Pancreas (tissue), 10 donors: ENCODE results near the gene SEL1L2. TPM values are rescaled to one million over a fixed set of nuclear protein-coding genes. Genes with fewer than 3 reads are reported as not detected.

Experiments used
- ATAC-seq, 4 donors: fragments of 200-7000 bp; cut with Tn5 transposase; one replicate each; pipeline versions ENCODE4 v1.8.0 to v1.9.1; 2020; ENCODE audit warnings: mild to moderate bottlenecking in 4 of 4, moderate library complexity in 4 of 4
- DNase-seq, 6 donors: peaks; one replicate each; pipeline ENCODE4 v3.0.0-alpha.2; 2020
- FAIRE-seq: peaks from 2 replicates; lab custom pipeline; 2012; peaks lifted over from hg19 to GRCh38; lab: Jason Lieb, UNC
- H3K27ac ChIP-seq, 4 donors: fragments of 200-600 bp; sonication (generic); 1 replicate in 3 of 4; 2 replicates in 1 of 4; pipeline versions ENCODE4 v1.5.0 to v1.8.0; 2020
- H3K27me3 ChIP-seq, 4 donors: fragments of 200-600 bp; one replicate each; pipeline ENCODE4 v1.8.0; 2021
- H3K36me3 ChIP-seq, 3 donors: fragments of 200-600 bp; sonication (generic) in 1 of 3; one replicate each; pipeline versions ENCODE4 v1.5.0 to v1.8.0; 2020 to 2021
- H3K4me1 ChIP-seq, 3 donors: fragments of 200-600 bp; one replicate each; pipeline ENCODE4 v1.8.0; 2021
- H3K4me3 ChIP-seq, 4 donors: fragments of 200-600 bp; sonication (generic) in 2 of 4; one replicate each; pipeline versions ENCODE4 v1.5.0 to v1.8.0; 2020 to 2021
- H3K9me3 ChIP-seq, 4 donors: fragments of 200-600 bp; one replicate each; pipeline ENCODE4 v1.8.0; 2021
- WGBS, 2 donors: extraction: QIAGEN DNeasy Blood & Tissue Kit; methylation state at CpG; one replicate each; pipeline ENCODE4 v1.1.7; 2013; 5-methylcytosine and 5-hydroxymethylcytosine counted together
- intact Hi-C, 3 donors: fragments of 100-400 bp; cut with DNase I; formaldehyde crosslinking; loops; one replicate each; pipeline versions ENCODE4 v1.11.1 to v1.14.2; 2022
- polyA plus RNA-seq, 2 donors: library from polyadenylated mRNA; stranded (reverse); fragments of 200-250 nt; gene quantifications; one replicate each; pipeline ENCODE4 v1.2.3, GENCODE V29; 2013
- total RNA-seq, 6 donors: library from RNA; stranded (reverse); fragmentation: NEBNext Ultra II Directional in 4 of 6; extraction: Animal tissue kit (Norgen Biotek cat#: 25700) in 4 of 6; gene quantifications; one replicate each; pipeline versions ENCODE4 v1.2.1 to v1.2.4, GENCODE V29; 2021 to 2023
- TF ChIP-seq, protein P1 (sequence below), 4 donors: fragments of 200-600 bp; sonication (generic) in 3 of 4; IDR thresholded peaks; one replicate each; pipeline versions ENCODE4 v1.5.0 to v1.8.0; 2021; ENCODE audit warnings: antibody characterized with exemption in 4 of 4
- donor health status: healthy with polysubstance abuse.
- donor health status: DM: no; HTN: no; CAD: no; lungs with moderate emphysema.
- donor health status: DM: no; HTN: no; CAD: no.
- donor health status: control.
- donor health status: control.
- donor health status: Bipolar disorder and iron deficiency.
- donor health status: DM: yes; HTN: yes; CAD: no.
- donor health status: DM: no; HTN: no; CAD: no.
- donor health status: DM: no; HTN: no; CAD: no.
- donor health status: DM: yes; HTN: yes; CAD: no.

SEL1L2 gene
- total and polyA plus RNA-seq, 8 donors: 0.46 TPM; not detected in 7

GRCh38 chr20:13865791-13866351, 124.5 kb downstream of the SEL1L2 start:
- FAIRE-seq: no peak
- TF ChIP-seq, protein P1, sequence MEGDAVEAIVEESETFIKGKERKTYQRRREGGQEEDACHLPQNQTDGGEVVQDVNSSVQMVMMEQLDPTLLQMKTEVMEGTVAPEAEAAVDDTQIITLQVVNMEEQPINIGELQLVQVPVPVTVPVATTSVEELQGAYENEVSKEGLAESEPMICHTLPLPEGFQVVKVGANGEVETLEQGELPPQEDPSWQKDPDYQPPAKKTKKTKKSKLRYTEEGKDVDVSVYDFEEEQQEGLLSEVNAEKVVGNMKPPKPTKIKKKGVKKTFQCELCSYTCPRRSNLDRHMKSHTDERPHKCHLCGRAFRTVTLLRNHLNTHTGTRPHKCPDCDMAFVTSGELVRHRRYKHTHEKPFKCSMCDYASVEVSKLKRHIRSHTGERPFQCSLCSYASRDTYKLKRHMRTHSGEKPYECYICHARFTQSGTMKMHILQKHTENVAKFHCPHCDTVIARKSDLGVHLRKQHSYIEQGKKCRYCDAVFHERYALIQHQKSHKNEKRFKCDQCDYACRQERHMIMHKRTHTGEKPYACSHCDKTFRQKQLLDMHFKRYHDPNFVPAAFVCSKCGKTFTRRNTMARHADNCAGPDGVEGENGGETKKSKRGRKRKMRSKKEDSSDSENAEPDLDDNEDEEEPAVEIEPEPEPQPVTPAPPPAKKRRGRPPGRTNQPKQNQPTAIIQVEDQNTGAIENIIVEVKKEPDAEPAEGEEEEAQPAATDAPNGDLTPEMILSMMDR (IDR thresholded peaks at IDR 0.05): no peak
- 29 to 42% methylated on average over 5 of the region's 5 CpGs for WGBS, 2 donors
- Histone ChIP-seq H3K4me1 (no peaks in the 10 kb centered on the region), H3K27ac (no peak overlapping the region), H3K36me3 (no peaks in the 10 kb centered on the region), H3K4me3 (no peak overlapping the region), H3K27me3 (no peaks in the 10 kb centered on the region), H3K9me3 (no peaks in the 10 kb centered on the region)
- intact Hi-C loops: no loop called here
- peak in 3 of 4 donors; percentile 35 to 52 (median 38) for ATAC-seq
- DNase-seq: no peak

DNA sequence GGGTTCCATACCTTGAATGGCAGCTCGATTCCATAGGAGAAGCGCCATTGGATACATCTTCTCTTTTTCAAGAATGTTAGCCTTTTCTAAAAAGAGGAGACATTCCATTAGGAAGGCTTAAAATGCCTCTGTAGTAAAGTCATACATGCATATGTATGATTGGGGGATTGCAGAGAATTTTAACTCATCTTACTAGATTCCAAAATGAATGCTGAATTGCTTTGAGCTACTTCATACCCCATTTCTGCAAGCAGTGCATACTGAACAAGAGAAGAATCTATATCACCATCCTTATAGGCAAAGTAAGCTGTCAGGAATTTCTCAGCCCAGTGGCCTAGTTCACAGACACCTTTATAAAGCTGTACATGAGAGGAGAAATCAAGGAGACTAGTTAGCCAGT, 125.3 kb downstream of the SEL1L2 start:
- H3K36me3 ChIP-seq: no peaks in the 10 kb centered on the region
- no peak overlapping the region for H3K4me3 ChIP-seq
- TF ChIP-seq, protein P1 (IDR thresholded peaks at IDR 0.05): no peak
- WGBS, 2 donors: 66 to 74% methylated on average over 2 of the region's 2 CpGs
- no peak overlapping the region for H3K27ac ChIP-seq
- no peaks in the 10 kb centered on the region for H3K9me3 ChIP-seq
- ATAC-seq: no peak
- H3K4me1 ChIP-seq: no peaks in the 10 kb centered on the region
- FAIRE-seq: no peak
- H3K27me3 ChIP-seq: no peaks in the 10 kb centered on the region
- intact Hi-C loops: no loop called here
- DNase-seq: no peak

DNA sequence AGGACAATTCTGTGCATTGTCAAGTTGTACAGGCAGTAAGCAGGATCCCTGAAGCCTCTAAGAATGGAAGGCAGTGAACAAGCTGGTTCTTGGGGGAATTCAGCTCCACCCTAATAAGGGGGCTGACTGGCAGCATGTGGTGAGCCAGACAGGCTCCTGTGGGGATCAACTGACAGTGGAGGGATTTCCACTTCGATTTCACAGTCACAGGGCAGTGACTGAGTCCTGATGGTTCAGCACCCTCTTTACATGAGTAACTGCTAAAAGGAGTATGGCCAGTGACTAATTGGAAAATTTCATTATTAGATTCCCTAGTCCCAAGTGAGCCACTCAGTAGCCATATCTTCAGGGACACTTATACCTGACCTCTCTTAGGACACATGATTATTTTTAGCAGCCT, 127.2 kb downstream of the SEL1L2 start:
- Histone ChIP-seq H3K36me3 (no peaks in the 10 kb centered on the region), H3K4me3 (no peak overlapping the region), H3K4me1 (no peaks in the 10 kb centered on the region), H3K27ac (no peak overlapping the region), H3K9me3 (no peaks in the 10 kb centered on the region), H3K27me3 (no peaks in the 10 kb centered on the region)
- intact Hi-C loops: no loop called here
- DNase-seq (no peak), ATAC-seq (no peak), FAIRE-seq (no peak)
- 52 to 69% methylated on average over 1 of the region's 1 CpG for WGBS, 2 donors
- TF ChIP-seq, protein P1 (IDR thresholded peaks at IDR 0.05): no peak

GRCh38 chr20:13862245-13862644, 128.2 kb downstream of the SEL1L2 start:
- Histone ChIP-seq H3K36me3 (no peaks in the 10 kb centered on the region), H3K4me3 (no peak overlapping the region), H3K9me3 (no peaks in the 10 kb centered on the region), H3K4me1 (no peaks in the 10 kb centered on the region), H3K27ac (no peak overlapping the region), H3K27me3 (no peaks in the 10 kb centered on the region)
- intact Hi-C loops: no loop called here
- 82 to 85% methylated on average over 2 of the region's 2 CpGs for WGBS, 2 donors
- TF ChIP-seq, protein P1 (IDR thresholded peaks at IDR 0.05): no peak
- ATAC-seq (no peak), DNase-seq (no peak), FAIRE-seq (no peak)

DNA sequence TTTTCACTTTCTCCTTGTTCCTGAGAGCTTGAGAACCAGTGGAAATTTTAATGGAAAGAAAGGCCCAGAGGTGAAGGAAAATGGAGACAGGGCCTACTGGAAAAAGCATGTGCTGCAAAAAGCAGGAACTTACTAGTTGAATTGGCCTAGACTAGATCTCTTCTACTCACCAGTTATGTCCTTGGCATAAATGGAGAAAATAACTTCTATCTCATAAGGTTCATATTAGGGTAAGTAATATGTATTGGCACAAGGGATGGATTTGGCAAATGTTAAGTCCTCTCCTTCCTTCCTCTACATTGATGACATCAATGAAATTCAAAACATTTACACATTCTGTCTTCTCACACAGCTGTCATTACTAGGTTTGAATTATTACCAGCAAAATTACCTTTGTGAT, 131.5 kb downstream of the SEL1L2 start:
- DNase-seq (no peak), FAIRE-seq (no peak), ATAC-seq (no peak)
- Histone ChIP-seq H3K27me3 (no peaks in the 10 kb centered on the region), H3K36me3 (no peaks in the 10 kb centered on the region), H3K4me1 (no peaks in the 10 kb centered on the region), H3K9me3 (no peaks in the 10 kb centered on the region), H3K4me3 (no peak overlapping the region), H3K27ac (no peak overlapping the region)
- TF ChIP-seq, protein P1 (IDR thresholded peaks at IDR 0.05): no peak
- intact Hi-C loops: no loop called here
